ENCODE data around the gene THSD4. TPM values are rescaled to one million over a fixed set of nuclear protein-coding genes. Genes with fewer than 3 reads are reported as not detected.

The THSD4 gene
- total and polyA plus RNA-seq, 2 of the 4 experiments (the other 2 are of a cell fraction): 25.5 to 31.1 TPM

- BruUV-seq (replicated peaks): no TSS peak
- H3K4ac ChIP-seq (ENCODE audit: low read depth, low read length): no peak overlapping the region
- no peak overlapping the region for H2AK5ac ChIP-seq (ENCODE audit: low read depth, low read length)
- DNase-seq: no peak
- H2BK5ac ChIP-seq (ENCODE audit: low read depth, low read length, poor library complexity, severe bottlenecking): no peak overlapping the region
- no peak overlapping the region for H3K27ac ChIP-seq (ENCODE audit: insufficient read depth, low read length)
- no peaks in the 10 kb centered on the region; the same call in 1 of the 2 replicates for H3K36me3 ChIP-seq (ENCODE audit: control insufficient read depth, insufficient read depth, low read length)
- peaks cover 2% of the 10 kb centered on the region; the same call in 1 of the 2 replicates for H3K4me1 ChIP-seq (ENCODE audit: control insufficient read depth, insufficient read depth, low read length)
- H4K8ac ChIP-seq (ENCODE audit: low read depth in 2 of 2, low read length in 2 of 2): no peak overlapping the region
- dilution Hi-C loops (cut with HindIII; ENCODE audit: low sequenced_read_pairs, unreplicated experiment) (no loop called here), intact Hi-C loops (cut with micrococcal nuclease) (no loop called here), in situ Hi-C loops (cut with MboI; ENCODE audit: low sequenced_read_pairs) (no loop called here)
- H3K9me3 ChIP-seq (ENCODE audit: control insufficient read depth, insufficient read depth, low read length): no peaks in the 10 kb centered on the region
- no peak overlapping the region for H2BK120ac ChIP-seq (ENCODE audit: low read depth, low read length)
- H3K18ac ChIP-seq (ENCODE audit: low read depth, low read length): no peak overlapping the region
- no peak overlapping the region for H2AK9ac ChIP-seq (replicated peaks; ENCODE audit: low read depth, low read length, poor library complexity)
- H3K14ac ChIP-seq (replicated peaks; ENCODE audit: low read depth, low read length): no peak overlapping the region
- CTCF ChIA-PET: interaction anchor here (1.0 kb wide), 1 partner anchor 104 kb away, joined by 3 read pairs; no protein-coding TSS in a partner anchor
- no peak overlapping the region for H4K91ac ChIP-seq (ENCODE audit: insufficient read depth, low read depth, low read length)
- H3K9me1 ChIP-seq (ENCODE audit: insufficient read depth, low read length): no peaks in the 10 kb centered on the region; the same call in 1 of the 2 replicates
- POLR2A ChIA-PET (ENCODE audit: unreplicated experiment): no interaction called here
- no peaks in the 10 kb centered on the region for H3K27me3 ChIP-seq (ENCODE audit: control insufficient read depth, insufficient read depth, low read length)
- H2AFZ ChIP-seq (replicated peaks; ENCODE audit: low read length, poor library complexity): no peak overlapping the region
- no peak for ATAC-seq (ENCODE audit: low read depth)
- no peak overlapping the region for H3K56ac ChIP-seq (ENCODE audit: extremely low read depth, insufficient read depth, low read length)
- 40% methylated on average over 1 of the region's 4 CpGs; no CpG with 5 or more reads in 1 of the 2 experiments for WGBS, 2 experiments (ENCODE audit: extremely low coverage in 2 of 2, insufficient read length in 1 of 2)
- H4K5ac ChIP-seq (ENCODE audit: low read depth, low read length): no peak overlapping the region
- no peak for TF ChIP-seq MAZ (IDR thresholded peaks at IDR 0.05; ENCODE audit: borderline replicate concordance, low read depth, low read length)
- TF ChIP-seq ELK1 (IDR thresholded peaks at IDR 0.05; ENCODE audit: borderline replicate concordance, low read depth, low read length): no peak
- TF ChIP-seq BHLHE40 (IDR thresholded peaks at IDR 0.05; ENCODE audit: low read depth, low read length): no peak
- TF ChIP-seq SMC3 (IDR thresholded peaks at IDR 0.05; ENCODE audit: low read depth, low read length): no peak
- no peak for TF ChIP-seq RCOR1 (IDR thresholded peaks at IDR 0.05; ENCODE audit: insufficient replicate concordance, low read length)
- TF ChIP-seq NFE2L2 (IDR thresholded peaks at IDR 0.05; ENCODE audit: low read depth, low read length): no peak
- TF ChIP-seq USF2 (IDR thresholded peaks at IDR 0.05; ENCODE audit: low read depth, low read length): no peak
- no peak overlapping the region for H3K23ac ChIP-seq (ENCODE audit: low read depth, low read length)
- H4K20me1 ChIP-seq (ENCODE audit: insufficient read depth, low read length): peaks cover 16% of the 10 kb centered on the region; the same call in 1 of the 2 replicates
- no peak overlapping the region for H3K9ac ChIP-seq (ENCODE audit: low read depth, low read length)
- no peak overlapping the region for H2BK15ac ChIP-seq (ENCODE audit: low read depth, low read length)
- H3K4me3 ChIP-seq (ENCODE audit: insufficient read depth, low read depth, low read length): no peak overlapping the region
- no peaks in the 10 kb centered on the region for H3K79me1 ChIP-seq (ENCODE audit: low read depth in 1 of 2, low read length in 2 of 2)
- H3K4me2 ChIP-seq (ENCODE audit: low read depth, low read length): no peak overlapping the region
- no peak overlapping the region for H2BK20ac ChIP-seq (ENCODE audit: low read depth, low read length)
These were observed 433.1 kb downstream of the THSD4 start for GRCh38 chr15:71548401-71548807.

Data from IMR-90 (cell line).